WI38 (cell line): ENCODE data around the gene CHD8.

ENCODE experiments used
- H3K4me3 ChIP-seq: 2 replicates; pipeline ENCODE4 v1.5.1; 2011; ENCODE audit warnings: low read depth, mild to moderate bottlenecking, control low read depth, low read length
- CTCF ChIP-seq: IDR thresholded peaks from 2 replicates; pipeline ENCODE4 v1.5.1; 2012; ENCODE audit warnings: low read depth, mild to moderate bottlenecking, control low read depth, low read length

The CHD8 gene

GRCh38 chr14:21496453-21496852 lies 40.5 kb upstream of the CHD8 start:
- no peak for TF ChIP-seq CTCF

GRCh38 chr14:21494902-21495762 lies 39.2 kb upstream of the CHD8 start:
- no peak for TF ChIP-seq CTCF
- H3K4me3 ChIP-seq = no peak overlapping the region

More at GRCh38 chr14:21496453-21496852, 40.5 kb upstream of the CHD8 start:
- H3K4me3 ChIP-seq = no peak overlapping the region

GRCh38 chr14:21486640-21487087 lies 30.7 kb upstream of the CHD8 start:
- H3K4me3 ChIP-seq = no peak overlapping the region
- TF ChIP-seq CTCF = no peak

GRCh38 chr14:21476925-21477681 lies 21.2 kb upstream of the CHD8 start, which contains the start of the genes RAB2B and TOX4:
RAB2B (minus strand) TSS chr14:21476959; CDS start chr14:21476872, 87 bp downstream.
TOX4 (plus strand) TSS chr14:21477195; CDS start chr14:21477279, 84 bp downstream.
- peak; percentile 96 for TF ChIP-seq CTCF

GRCh38 chr14:21476523-21476924 lies 20.6 kb upstream of the CHD8 start:
- H3K4me3 ChIP-seq = peak overlapping the region; percentile 82
- TF ChIP-seq CTCF = no peak

More at GRCh38 chr14:21476925-21477681, 21.2 kb upstream of the CHD8 start, which contains the start of the genes RAB2B and TOX4:
- H3K4me3 ChIP-seq = peak within 1 kb of the TSS; percentile 82

GRCh38 chr14:21475767-21476522 lies 20.0 kb upstream of the CHD8 start:
- H3K4me3 ChIP-seq = peak overlapping the region; percentile 82
- TF ChIP-seq CTCF = no peak
